ENCODE results near the gene SPTLC3.
"Not testable (repeated sequence)": the region's sequence is repeated elsewhere in the genome, so short reads cannot be mapped to it uniquely, and the experiment has no call there.

The SPTLC3 gene

GRCh38 chr20:13008761-13009681 is at the start of gene SPTLC3:
SPTLC3 (plus strand) TSS chr20:13008972; CDS start chr20:13009268, 296 bp downstream.
- no peak for DNase-seq (ENCODE audit: low read depth)

GRCh38 chr20:12961725-12962124 is 47.0 kb upstream of the SPTLC3 start:
- no peak for DNase-seq (ENCODE audit: low read depth)

GRCh38 chr20:12962895-12963294 is 45.9 kb upstream of the SPTLC3 start:
- no peak for DNase-seq (ENCODE audit: low read depth)

GRCh38 chr20:12963416-12963815 is 45.4 kb upstream of the SPTLC3 start:
- no peak for DNase-seq (ENCODE audit: low read depth)

DNA sequence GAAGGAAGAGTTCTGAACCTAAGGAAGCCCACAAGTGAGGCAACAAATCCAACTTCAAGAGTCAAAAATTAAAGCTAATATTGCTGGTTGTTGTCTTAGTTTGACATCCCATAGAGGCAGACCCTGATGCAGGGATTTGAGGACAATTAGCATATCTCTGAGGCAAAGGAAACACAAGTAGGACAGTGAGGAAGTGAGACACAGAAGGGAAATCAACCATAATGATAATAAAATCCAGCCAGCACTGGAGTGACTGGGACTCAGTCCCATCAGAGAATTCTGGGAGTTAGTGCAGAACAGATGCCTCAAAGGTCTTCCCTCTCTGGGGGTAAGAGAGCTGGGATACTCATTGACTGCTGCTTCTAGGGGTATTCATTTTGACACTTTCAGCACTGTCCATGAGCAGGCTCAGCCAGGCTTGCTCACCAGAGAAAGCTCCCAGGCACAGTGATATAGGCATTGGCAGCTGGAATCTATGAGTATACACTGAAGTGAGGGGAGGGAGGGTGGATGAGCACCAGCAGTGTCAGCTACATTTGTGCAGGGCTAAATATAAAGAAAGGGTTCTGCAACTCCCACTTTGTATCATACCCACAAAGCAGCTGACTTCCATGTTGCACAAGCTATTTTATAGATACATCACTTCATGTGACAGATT is 43.4 kb upstream of the SPTLC3 start:
- no peak for DNase-seq (ENCODE audit: low read depth)

DNA sequence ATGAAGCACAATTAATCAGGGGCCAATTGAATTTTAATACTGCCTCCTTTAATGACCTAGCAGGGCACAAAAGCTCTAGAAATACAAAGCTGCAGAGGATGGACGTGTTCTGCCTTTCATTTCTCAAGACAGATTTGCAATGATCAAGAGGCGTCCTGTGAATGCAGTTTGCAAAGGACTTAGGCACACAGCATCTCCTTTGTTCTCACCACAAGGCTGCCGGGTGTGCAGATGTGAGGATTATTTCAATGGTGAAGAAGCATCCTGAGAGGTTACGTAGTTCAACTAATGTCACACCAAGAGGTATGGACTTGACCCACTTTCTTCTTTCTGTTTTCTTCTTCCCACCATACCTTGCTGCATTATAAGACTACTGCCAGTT is 42.9 kb upstream of the SPTLC3 start:
- DNase-seq (ENCODE audit: low read depth), result no peak

GRCh38 chr20:12966468-12967085 is 42.2 kb upstream of the SPTLC3 start:
- no peak for DNase-seq (ENCODE audit: low read depth)

- DNase-seq (ENCODE audit: low read depth), result no peak
Observed at GRCh38 chr20:12967932-12968331, 40.8 kb upstream of the SPTLC3 start.

DNA sequence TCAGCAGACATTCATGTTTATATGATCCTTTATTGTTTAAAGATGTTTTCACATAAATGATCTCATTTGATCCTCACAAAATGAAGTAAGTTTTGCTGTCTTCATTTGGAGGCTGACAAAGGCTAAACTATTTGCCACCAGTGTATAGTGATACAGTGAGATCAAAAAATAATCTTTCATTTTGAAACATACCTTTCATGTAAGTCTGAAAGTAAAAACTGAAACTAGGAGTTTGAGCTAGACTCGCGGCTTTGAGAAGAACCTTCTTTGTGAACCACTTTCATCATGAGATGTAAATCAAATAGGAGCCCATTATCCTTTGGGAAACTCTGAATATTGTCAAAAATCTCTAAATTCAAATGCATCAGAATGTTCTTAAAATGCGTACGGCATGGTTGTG is 40.3 kb upstream of the SPTLC3 start:
- DNase-seq (ENCODE audit: low read depth), result no peak

- no peak for DNase-seq (ENCODE audit: low read depth)
Observed at GRCh38 chr20:12969071-12969669, 39.6 kb upstream of the SPTLC3 start.

GRCh38 chr20:12970372-12970821 is 38.4 kb upstream of the SPTLC3 start:
- no peak for DNase-seq (ENCODE audit: low read depth)

- no peak for DNase-seq (ENCODE audit: low read depth)
Observed at GRCh38 chr20:12975833-12976608, 32.8 kb upstream of the SPTLC3 start.

DNA sequence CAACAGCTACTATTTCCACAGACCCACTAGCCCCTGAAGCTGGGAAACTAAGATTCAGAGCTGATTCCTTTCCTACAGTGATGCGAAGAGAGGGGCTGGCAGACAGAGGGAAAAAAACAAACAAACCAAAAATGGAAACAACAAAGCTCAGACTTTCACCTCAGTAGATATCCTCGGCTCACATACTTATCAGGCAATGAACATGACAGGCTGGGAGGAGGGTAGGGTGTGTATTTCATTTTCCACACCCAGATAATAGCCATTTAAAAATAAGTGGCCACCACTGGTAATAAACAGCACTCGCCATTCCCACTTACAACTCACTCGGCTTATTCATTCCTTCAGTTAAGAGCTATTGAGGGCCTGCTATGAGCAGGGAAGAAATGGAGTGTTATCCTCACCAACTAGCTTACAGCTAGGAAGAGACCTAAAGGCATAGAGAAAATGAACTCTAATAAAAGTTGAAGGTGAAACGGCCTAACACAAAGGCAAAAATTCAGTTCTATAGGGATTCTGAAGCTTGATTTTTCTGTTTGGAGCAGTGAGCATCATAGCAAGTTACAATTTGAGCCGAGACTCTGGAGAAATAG is 32.0 kb upstream of the SPTLC3 start:
- no peak for DNase-seq (ENCODE audit: low read depth)

GRCh38 chr20:12977328-12978125 is 31.2 kb upstream of the SPTLC3 start:
- no peak for DNase-seq (ENCODE audit: low read depth)

GRCh38 chr20:12978126-12978394 is 30.7 kb upstream of the SPTLC3 start:
- DNase-seq (ENCODE audit: low read depth), result no peak

- DNase-seq (ENCODE audit: low read depth), result no peak
Observed at GRCh38 chr20:12978613-12979495, 29.9 kb upstream of the SPTLC3 start.

GRCh38 chr20:12979713-12980112 is 29.1 kb upstream of the SPTLC3 start:
- DNase-seq (ENCODE audit: low read depth), result not testable (repeated sequence)

- no peak for DNase-seq (ENCODE audit: low read depth)
Observed at GRCh38 chr20:12982098-12982497, 26.7 kb upstream of the SPTLC3 start.

GRCh38 chr20:12984069-12984765 is 24.6 kb upstream of the SPTLC3 start:
- DNase-seq (ENCODE audit: low read depth), result no peak
